GM19463 (cell line): ENCODE results near the gene FGFR3.

Experiments
- ATAC-seq: cut with Tn5 transposase; IDR thresholded peaks from one replicate; pipeline ENCODE4 v1.9.1; 2021; ENCODE audit warnings: mild to moderate bottlenecking, moderate library complexity; ENCODE audit not compliant: unreplicated experiment

The FGFR3 gene

DNA sequence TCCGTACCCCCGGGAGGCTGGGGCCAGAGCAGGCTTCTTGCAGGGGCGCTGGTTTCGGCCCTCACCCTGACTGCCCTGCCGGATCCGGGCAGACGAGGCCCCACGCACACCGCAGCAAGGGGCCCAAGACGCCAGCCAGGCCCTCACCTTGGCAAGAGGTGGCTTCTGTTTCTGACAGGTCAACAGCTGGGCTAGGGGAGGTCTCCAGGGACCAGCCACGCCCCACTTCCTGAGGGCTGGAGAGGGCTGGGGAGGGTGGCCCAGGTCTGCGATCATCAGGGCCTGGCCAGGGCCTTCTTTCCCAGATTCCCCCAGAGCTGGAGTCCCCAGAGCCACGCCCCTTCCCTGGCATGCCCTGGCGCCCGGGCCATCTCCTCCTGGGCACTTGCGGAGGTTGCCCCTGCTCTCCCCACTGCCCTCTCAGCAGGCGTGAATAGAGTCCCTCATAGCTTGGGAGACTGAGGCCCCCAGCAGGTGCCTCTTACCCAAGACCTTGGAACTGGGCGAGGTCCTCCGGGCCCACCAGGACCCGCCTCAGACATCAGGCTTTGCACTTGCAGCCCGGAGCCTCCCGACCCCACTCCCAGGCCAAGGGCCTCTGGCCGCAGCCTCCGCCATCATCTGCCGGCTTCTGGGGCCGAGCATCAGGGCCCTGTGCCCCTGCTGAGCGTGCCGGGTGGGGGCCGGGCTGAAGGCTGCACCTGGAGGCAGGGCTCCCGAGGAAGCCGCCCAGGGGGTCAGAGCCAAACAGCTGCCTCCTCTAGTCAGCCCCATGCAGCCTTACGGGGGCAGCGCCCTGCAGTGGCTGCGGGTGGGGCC lies 6.3 kb upstream of the FGFR3 start:
- ATAC-seq, result no peak

DNA sequence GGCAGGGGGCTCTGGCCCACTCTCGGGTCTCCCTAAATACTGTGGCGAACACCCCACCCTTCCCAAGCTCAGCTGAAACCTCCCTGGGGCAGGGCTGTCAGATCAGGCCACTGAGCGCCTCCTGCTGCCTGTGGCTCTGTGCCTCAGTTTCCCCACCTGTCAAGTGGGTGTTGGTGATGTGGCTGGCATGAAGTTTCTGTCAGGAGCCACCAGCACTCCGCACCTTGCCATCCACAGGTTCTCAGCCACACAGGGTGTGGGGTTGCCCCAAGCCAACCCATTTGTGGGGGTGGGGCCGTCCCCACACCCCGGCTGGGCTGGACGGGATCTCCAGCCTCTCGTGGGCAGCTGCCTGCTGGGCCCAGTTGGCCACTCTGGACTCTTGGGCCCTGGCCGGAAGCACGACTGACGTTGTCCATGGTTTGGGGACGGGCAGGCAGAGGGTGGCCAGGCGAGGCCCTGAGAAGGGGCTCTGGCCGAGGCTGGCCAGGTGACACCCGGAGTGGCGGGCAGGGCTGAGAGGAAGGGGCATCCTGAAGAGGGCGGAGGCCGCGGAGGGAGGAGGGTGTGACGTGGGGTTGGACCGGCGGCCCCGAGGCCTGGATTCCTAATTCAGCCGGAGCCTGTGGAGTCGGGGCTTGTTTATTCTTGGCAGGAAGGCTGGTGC lies 5.5 kb upstream of the FGFR3 start:
- ATAC-seq, result no peak

DNA sequence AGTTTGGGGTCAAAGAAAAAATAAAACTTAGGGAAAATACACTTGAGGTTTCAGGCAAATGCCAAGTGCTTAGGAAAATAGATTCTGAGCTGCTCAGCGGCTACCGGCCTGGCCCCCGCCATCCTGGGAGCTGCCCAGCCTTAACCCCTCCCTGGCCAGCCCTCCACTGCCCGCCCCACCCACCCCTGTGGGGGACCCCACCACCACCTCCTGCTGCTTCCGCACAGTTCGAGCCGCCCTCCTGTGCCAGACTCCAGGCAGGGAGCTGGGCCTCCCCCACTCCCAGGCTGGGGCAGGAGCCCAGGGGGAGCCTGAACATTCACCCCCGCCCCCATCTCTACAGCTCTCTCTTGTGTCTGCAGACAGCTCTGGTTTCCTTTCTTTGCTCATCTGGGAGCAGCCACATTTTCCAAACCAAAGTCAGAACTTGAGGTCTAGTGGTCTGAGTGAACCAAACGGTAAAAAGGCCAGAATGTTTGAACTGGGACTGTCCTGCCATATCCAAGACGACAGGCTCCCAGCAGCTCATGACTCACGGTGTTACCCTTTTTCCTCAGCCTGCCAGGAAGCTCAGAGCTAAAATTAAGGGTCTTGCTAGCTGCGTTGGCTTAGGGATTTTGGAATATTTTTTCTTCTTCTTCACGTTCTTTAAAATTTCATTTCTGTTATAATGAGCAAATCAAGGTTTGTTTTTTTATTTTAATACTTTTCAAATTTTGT lies 4.7 kb upstream of the FGFR3 start:
- no peak for ATAC-seq

DNA sequence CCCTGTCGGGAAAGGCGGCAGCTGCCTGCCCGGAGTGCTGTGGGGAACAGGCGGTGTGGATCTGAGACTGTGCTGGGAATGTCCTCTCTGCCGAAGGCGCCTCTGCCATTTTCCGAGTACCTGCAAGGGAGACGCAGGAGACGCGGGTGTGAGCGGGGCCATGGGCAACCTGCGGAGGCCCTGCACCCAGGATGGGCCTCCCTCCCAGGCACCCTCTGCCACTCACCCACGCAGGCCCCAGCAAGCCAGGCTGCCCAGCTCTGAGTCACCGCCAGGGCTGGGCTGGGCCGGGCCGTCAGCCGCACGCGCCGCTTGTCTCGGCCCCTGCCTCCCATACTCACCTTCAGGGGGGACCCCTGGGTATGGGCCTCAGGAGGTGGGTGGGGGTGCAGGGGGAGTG lies 3.5 kb upstream of the FGFR3 start:
- no peak for ATAC-seq

DNA sequence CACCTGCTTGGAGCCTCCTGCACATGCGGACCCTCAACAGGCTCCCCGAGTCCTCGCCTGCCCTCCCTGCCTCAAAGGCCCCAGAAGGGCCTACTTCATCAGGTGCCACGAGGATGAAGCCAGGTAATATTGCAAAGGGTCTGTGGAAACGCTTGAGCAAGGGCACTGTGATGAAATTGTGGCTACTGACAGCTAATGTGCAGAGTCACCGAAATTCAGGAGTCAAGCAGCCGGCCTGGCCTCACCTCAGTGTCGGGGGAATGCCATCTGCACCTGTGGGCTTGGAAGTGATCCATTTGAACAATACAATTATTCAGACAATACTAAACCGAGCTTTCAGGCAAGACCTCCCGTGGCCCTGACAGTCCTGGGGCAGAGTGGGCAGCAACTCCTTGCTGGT lies 3.1 kb upstream of the FGFR3 start:
- ATAC-seq, result no peak

DNA sequence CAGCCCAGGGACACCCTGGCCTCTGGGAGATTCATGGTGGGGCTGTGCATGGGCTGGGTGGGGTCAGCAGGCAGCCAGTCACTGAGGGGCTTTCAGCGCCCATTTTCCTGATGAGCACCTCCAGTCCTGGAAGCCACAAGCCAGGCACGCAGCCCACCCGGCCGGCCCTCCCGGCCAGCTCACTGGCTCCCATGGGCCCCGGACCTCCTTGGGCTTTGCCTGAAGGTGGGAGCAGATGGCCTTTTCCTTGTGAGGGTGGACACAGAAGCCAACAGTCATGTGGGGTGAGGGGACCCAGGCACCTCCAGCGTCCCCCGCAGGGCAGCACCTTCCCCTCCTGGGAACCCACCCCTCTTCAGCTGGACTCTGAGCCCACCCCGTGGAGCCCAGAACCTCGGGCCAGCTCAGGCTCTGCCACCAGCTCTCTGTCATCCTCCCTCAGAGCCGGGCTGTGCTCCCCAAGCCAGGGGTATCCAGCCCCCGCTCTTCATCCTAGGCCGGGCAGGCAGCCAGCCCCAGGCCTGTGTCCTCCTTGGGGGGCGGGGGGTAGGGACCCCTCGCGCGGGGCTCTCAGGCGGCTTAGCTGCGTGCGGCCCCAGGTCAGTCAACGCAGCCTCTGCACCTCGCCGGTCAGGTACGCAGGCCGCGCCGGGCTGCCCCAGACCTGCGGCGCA lies 798 bp upstream of the FGFR3 start:
- ATAC-seq, result no peak

DNA sequence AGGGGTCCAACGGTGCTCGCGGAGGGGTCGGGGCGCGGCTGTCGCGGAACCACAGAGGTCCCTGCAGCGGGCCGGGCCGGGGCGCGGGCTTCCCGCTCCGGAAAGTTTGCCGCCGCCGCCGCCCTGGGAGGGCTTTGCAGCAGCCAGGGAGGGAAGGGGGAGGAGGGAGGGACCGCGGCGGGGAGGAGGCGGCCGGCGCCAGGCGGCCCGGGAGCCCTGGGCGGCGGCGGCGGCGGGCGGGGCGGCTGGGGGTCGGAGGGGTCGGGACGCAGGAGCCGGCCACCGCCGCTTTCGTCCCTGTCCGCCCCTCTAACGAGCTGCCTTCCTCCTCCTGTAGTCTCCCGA lies 375 bp downstream of the FGFR3 start:
- ATAC-seq, result peak; percentile 27

DNA sequence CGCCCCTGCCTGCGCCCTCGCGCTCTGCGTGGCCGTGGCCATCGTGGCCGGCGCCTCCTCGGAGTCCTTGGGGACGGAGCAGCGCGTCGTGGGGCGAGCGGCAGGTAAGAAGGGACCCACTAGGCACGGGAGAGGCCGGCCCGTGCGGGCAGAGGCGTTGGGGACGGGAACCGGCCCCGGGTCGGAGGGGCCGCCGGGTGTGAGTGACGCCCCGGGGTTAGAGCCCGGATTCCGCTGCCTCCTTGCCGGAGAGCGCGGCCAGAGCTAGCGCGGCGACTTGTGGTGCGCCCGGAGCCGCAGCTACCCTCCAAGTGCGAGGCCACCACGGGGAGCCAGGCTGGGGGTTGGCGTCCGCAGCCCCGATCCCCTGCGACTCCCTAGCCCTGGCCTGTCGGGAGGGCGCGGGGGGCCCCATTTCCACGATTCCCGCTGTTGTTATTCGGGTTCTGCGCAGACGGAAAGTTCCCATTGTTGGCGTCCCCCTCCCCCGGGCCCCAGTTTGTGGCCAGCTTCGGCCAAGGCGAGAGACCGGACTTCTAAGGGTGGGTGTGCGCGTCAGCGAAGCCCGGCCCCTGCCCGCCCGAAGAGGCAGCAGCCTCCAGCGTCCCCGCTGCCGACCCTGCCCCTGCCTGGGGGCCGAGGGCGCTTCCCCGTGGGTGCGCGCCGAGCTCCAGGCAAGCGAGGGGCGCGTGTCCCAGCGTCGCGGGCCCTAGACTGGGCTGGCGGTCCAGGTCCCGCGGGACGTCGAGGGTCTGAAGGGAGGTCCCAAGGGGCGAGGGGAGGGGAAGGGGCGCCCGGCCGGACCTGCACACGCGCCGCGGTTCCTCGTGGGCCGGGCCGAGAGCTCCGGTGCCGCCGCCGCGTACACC lies 1.1 kb downstream of the FGFR3 start:
- no peak for ATAC-seq

DNA sequence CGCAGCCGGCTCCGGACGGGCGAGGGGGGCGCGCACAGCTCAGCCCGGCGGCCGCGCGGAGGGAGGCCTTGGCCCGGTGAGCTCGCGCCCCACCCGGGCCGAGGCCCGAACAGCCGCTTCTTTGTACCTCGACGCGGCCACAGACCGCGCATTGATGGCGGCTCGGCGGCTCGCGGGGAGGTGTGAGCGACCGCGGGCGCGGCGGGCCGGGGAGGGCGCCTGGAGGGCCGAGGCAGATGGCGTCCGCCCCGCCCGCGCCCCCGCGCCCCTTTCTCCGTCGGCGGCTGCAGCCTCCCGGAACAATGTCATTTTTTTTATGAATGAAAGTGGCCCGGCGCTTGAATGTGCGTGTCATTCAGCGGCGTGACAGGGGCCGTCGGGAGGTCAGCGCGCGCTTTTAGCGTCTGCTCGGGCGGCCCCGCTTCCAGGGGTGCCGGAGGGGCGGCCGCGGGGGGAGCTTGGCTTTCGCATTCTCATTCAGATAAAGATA lies 1.8 kb downstream of the FGFR3 start:
- ATAC-seq, result no peak

DNA sequence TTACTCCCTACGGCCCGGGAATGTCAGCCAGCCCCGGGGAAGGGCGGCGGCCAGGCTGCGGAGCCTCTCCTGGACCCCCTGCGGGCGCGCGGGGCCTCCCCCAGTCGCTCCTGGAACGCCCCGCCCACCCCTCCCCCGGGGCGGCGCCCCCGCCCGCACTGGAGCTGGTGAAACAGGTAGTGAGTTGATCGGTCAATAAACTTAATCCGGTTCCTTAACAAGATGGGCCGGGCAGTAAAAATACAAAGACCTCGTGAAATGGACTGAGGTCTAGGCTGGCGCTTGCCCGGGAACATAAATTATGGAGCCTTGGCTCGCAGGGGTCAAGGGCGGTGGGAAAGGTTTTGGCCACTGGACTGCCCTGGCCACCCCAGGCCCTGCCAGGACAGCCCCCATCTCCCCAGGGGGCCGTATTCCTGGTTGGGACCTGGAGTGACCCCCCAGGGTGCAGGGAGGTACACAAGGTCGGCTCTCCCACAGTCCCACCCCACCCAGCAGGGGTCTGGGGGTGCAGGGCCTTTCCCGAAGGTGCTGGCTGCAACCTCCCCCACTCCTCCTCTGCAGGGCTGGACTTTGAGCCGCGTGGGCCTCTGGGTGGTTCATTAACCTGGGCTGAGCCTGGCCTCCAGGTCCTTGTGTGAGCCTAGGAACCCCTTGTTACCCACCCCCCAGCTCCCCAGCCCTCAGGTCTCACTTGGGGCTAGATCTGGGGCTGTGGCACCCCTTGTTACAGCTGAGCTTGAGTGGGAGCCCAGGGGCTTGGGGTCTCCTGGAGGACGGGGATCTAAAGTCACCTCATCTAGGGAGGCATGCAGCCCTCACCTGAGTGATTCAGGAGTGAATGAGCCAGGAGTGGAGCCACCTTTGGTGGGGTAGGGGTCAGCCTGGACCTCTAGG lies 2.5 kb downstream of the FGFR3 start:
- ATAC-seq, result no peak

DNA sequence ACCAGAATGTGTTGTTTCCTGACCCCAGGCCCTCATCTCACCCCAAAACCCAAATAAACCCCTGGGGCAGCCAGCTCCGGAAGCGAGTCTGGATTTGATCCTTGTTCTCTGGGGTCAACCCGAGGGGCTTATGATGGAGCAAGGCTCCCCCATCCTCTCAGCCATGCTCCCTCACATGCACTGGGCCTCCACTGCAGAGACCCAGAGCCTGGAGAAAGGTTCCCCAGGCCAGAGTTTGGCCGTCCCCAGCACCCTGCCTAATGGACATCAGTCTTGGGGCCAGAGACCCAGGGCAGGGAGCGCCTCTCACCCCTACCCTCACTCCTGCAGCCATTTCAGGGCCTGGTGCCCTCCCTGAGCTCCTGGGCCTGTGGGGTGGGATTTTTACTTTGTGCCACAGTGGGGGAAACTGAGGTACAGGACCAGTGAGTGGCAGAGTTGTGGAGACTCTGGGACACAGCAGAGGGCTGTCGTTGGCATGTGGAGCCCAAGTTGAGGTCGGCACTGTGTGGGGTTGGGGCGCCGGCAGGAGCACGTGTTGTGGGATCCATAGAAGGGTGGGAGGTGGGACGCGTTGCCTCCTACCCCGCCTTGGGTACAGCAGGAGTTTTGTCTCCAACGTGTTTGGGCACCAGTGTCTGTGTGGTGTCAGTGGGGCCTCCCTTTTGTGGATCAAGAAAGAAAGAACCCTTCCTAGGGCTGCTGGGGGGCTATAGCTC lies 3.6 kb downstream of the FGFR3 start:
- no peak for ATAC-seq

DNA sequence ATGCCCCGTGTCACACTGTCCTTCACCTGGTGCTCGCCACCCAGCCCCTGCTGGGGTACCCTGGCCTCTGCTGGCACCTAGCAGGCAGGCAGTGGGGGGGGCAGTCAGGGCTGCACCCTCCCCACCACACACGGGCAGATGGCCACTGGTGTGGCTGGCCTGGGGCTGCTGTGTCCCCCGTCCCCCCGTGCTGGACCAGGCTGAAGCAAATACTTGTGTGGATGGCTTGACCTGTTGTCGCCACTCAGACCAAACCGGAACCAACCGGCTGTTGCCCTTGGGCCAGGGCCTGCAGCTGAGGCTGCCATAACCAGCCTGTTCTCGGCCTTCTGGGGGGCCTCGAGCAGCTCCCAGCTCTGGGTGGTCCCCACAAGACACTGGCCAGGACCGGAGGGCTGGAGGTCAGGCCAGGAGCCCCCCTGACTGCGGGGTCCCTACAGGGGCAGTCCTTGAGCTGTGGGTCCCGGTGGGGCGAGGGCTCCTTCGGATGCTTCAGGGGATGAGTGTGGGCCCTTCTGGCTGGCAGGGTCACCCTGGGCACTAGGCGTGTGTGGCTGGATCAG lies 4.3 kb downstream of the FGFR3 start:
- ATAC-seq, result no peak

DNA sequence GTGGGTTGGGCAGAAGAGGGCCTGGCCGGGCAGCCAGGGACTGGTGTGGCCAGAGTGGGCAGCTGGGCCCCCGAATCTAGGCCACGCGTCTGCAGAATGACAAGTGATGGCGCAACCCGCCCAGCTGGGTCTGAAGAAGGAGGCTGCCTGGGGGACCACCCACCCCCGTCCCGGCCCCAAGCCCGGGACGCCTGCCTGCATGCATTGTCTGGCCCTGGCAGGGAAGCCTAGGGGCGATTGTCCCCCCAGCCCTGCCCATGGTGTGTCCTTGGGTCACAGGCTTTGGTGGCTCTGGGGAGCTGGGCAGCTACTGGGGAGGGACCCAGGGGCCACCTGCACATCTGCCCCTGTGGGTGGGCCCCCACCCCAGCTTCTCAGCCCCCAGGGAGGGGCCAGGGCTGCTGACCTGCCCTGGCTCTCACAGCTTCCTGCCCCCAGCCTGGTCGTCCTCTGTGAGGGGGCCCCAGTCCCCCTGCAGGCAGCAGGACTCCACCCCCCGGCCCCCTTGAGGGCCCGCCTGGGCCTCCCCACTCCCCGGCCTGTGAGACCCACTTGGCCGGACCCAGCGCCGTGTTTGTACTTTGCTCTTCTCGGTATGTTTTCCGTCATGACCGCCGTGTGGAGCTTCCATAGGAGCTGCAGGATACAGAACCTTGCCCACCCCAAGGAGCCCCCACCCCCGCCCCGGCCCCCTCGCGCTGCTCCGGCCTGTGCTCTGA lies 4.9 kb downstream of the FGFR3 start:
- no peak for ATAC-seq

DNA sequence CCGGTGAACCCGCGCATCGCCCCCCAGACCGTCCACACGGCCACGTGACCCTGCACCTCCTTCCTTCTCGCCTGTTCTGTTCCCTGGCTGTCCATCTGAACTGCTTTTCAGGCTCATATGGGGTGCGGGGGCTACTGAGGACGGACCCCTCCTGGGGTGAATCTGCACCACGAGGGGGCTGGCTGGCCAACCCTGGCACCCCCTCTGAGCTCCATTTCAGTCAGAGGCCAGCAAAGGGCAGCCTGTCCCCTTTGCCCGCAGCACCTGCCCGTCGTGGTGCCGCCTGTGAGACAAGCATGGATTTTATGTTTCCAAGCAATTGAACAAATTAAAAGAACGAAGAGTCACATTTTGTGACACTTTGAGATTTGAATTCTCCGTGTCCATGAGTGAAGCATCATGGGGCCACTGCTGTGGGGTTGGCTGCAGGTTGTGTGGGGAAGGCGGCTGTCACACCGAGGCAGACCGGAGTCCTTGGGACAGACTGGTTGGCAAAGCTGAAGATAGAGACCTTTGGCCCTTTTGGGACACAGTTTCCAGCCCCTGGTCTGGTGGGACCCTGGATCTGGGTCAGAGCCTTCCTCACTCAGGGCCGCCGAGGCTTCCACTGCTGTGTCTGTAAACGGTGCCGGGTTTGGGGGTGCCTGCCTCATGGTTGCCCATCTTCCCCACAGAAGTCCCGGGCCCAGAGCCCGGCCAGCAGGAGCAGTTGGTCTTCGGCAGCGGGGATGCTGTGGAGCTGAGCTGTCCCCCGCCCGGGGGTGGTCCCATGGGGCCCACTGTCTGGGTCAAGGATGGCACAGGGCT lies 5.7 kb downstream of the FGFR3 start:
- ATAC-seq, result no peak

DNA sequence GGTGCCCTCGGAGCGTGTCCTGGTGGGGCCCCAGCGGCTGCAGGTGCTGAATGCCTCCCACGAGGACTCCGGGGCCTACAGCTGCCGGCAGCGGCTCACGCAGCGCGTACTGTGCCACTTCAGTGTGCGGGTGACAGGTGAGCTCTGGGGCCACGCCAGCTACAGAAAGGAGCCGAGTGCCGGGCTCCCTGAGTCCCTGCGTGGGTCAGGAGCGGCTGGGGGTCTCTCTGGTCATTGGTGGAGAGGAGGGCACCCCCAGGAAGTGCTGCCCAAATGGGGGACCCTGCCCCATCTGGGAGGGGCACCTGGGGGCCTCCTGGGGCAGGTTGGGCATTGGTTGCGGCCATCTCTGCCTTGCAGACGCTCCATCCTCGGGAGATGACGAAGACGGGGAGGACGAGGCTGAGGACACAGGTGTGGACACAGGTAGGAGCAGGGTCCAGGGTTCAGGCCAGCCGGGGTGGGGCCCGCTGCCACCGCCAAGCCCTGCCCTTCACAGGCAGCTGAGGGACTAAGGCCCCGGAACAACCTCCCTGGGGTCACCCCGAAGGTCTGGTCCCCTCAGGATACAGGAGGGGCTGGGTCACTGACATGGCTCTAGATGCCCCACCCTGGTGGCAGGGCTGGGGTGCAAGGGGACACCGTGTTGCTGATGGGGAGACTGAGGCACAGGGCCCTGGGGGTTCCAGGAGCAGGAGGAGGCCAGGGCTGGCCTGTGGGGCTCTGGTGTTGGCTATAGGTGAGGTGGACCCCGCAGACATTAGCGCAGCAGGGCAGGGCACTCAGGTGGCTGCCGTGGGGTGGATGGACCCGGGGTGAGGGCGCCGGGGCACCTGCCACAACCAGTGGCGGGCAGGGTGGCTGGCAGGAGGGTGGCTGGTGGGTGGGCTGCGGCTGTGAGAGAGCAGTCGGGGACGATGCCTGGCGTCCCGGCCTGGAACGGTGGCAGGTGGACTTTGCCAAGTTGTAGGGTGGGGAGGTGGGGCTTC lies 6.6 kb downstream of the FGFR3 start:
- ATAC-seq, result no peak

DNA sequence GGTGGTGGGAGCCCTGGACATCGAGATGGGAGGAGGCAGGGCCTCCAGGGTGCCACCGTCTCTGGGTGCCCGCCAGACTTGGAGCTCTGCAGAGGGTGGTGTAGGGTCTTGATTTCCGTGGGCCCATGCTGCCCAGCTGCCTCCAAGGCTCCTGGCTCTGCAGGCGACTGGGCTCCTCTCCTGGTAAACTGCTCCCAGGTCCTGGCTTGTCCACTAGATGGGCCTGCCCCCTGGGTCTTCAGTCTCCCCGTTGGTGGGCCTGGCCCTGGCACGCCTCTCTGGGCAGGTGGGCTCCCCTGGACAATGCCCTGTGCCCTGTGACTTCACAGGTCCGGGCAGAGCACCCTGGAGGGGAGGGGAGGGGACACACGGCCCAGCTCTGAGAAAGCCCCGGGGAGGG lies 7.7 kb downstream of the FGFR3 start:
- no peak for ATAC-seq
